Measurements from ENCODE around the gene RHOT1. TPM values are rescaled to one million over a fixed set of nuclear protein-coding genes. Genes with fewer than 3 reads are reported as not detected.

The RHOT1 gene
- total RNA-seq, 1 experiment from 2014 or later: 39.2 TPM

GRCh38 chr17:32112416-32112815 is 29.9 kb upstream of the RHOT1 start:
- ATAC-seq (no peak), DNase-seq (ENCODE audit: low read depth, low spot score) (no peak)
- CTCF ChIA-PET: no interaction called here
- H3K27me3 ChIP-seq (ENCODE audit: control insufficient read depth, insufficient read depth, low read length): no peaks in the 10 kb centered on the region
- BruUV-seq (replicated peaks): no TSS peak
- TF ChIP-seq POLR2AphosphoS5 (IDR thresholded peaks at IDR 0.05; ENCODE audit: low read depth, low read length) (no peak), SIN3A (IDR thresholded peaks at IDR 0.05; ENCODE audit: borderline replicate concordance, insufficient read depth, low read depth, low read length) (no peak), REST (IDR thresholded peaks at IDR 0.05; ENCODE audit: insufficient read depth in 1 of 2, low read depth in 2 of 2, low read length in 1 of 2) (no peak), TCF7L2 (IDR thresholded peaks at IDR 0.05; ENCODE audit: low read depth, low read length) (no peak)
- TF ChIP-seq, protein P1, sequence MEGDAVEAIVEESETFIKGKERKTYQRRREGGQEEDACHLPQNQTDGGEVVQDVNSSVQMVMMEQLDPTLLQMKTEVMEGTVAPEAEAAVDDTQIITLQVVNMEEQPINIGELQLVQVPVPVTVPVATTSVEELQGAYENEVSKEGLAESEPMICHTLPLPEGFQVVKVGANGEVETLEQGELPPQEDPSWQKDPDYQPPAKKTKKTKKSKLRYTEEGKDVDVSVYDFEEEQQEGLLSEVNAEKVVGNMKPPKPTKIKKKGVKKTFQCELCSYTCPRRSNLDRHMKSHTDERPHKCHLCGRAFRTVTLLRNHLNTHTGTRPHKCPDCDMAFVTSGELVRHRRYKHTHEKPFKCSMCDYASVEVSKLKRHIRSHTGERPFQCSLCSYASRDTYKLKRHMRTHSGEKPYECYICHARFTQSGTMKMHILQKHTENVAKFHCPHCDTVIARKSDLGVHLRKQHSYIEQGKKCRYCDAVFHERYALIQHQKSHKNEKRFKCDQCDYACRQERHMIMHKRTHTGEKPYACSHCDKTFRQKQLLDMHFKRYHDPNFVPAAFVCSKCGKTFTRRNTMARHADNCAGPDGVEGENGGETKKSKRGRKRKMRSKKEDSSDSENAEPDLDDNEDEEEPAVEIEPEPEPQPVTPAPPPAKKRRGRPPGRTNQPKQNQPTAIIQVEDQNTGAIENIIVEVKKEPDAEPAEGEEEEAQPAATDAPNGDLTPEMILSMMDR (IDR thresholded peaks at IDR 0.05): no peak; the same call in 1 of the 2 replicates
- POLR2A ChIA-PET: no interaction called here
- intact Hi-C loops (cut with micrococcal nuclease; ENCODE audit: unreplicated experiment): no loop called here
- no peaks in the 10 kb centered on the region for H3K9me3 ChIP-seq (ENCODE audit: control insufficient read depth, insufficient read depth, low read depth, low read length)
- no peak overlapping the region for H3K4me3 ChIP-seq (ENCODE audit: low read depth in 2 of 2, low read length in 2 of 2)
- no peaks in the 10 kb centered on the region for H3K36me3 ChIP-seq (ENCODE audit: control insufficient read depth, insufficient read depth, low read length)
- H3K4me1 ChIP-seq (ENCODE audit: control insufficient read depth, insufficient read depth, low read length): peaks cover 10% of the 10 kb centered on the region
- H3K27ac ChIP-seq (ENCODE audit: low read length): no peak overlapping the region
- in situ Hi-C loops (cut with HindIII; ENCODE audit: low pct_unique_long_range_greater_than_20kb, low sequenced_read_pairs): no loop called here

GRCh38 chr17:32114536-32114935 is 27.8 kb upstream of the RHOT1 start:
- intact Hi-C loops (cut with micrococcal nuclease; ENCODE audit: unreplicated experiment): no loop called here
- POLR2A ChIA-PET: no interaction called here
- peaks cover 10% of the 10 kb centered on the region for H3K4me1 ChIP-seq (ENCODE audit: control insufficient read depth, insufficient read depth, low read length)

More at GRCh38 chr17:32114536-32114935, 27.8 kb upstream of the RHOT1 start:
- no peak for TF ChIP-seq SIN3A (IDR thresholded peaks at IDR 0.05; ENCODE audit: borderline replicate concordance, insufficient read depth, low read depth, low read length)
- no peak for TF ChIP-seq POLR2AphosphoS5 (IDR thresholded peaks at IDR 0.05; ENCODE audit: low read depth, low read length)
- TF ChIP-seq, protein P1 (IDR thresholded peaks at IDR 0.05): no peak
- no peak for TF ChIP-seq REST (IDR thresholded peaks at IDR 0.05; ENCODE audit: insufficient read depth in 1 of 2, low read depth in 2 of 2, low read length in 1 of 2)
- TF ChIP-seq TCF7L2 (IDR thresholded peaks at IDR 0.05; ENCODE audit: low read depth, low read length): no peak
- Histone ChIP-seq H3K36me3 (ENCODE audit: control insufficient read depth, insufficient read depth, low read length) (no peaks in the 10 kb centered on the region), H3K4me3 (ENCODE audit: low read depth in 2 of 2, low read length in 2 of 2) (no peak overlapping the region), H3K9me3 (ENCODE audit: control insufficient read depth, insufficient read depth, low read depth, low read length) (no peaks in the 10 kb centered on the region), H3K27ac (ENCODE audit: low read length) (no peak overlapping the region), H3K27me3 (ENCODE audit: control insufficient read depth, insufficient read depth, low read length) (no peaks in the 10 kb centered on the region)
- in situ Hi-C loops (cut with HindIII; ENCODE audit: low pct_unique_long_range_greater_than_20kb, low sequenced_read_pairs): no loop called here
- CTCF ChIA-PET: no interaction called here
- ATAC-seq: no peak
- BruUV-seq (replicated peaks): no TSS peak
- no peak for DNase-seq (ENCODE audit: low read depth, low spot score)

Data from Panc1 (cell line).